Thoracic aorta (tissue), 2 donors: ENCODE data around the gene RAPGEF4. TPM values are rescaled to one million over a fixed set of nuclear protein-coding genes. Genes with fewer than 3 reads are reported as not detected.

Experiments used
- ATAC-seq: fragments of 150-250 bp; one replicate; pipeline ENCODE4 v1.8.0; 2017; ENCODE audit warnings: low read depth; ENCODE audit not compliant: insufficient number of reproducible peaks, low FRiP score
- DNase-seq: peaks from one replicate; pipeline ENCODE4 v3.0.0-alpha.2; 2020; ENCODE audit warnings: low spot score
- H3K27ac ChIP-seq, 2 donors: fragments of 200-600 bp; sonication (generic); 1 replicate in 1 of 2; 2 replicates in 1 of 2; pipeline ENCODE4 v1.5.1; 2016; ENCODE audit warnings: mild to moderate bottlenecking in 2 of 2, moderate library complexity in 2 of 2
- H3K27me3 ChIP-seq: fragments of 200-600 bp; sonication (generic); replicated peaks from 2 replicates; pipeline ENCODE4 v1.6.0; 2016; ENCODE audit warnings: mild to moderate bottlenecking; ENCODE audit not compliant: insufficient read depth
- H3K36me3 ChIP-seq: fragments of 200-600 bp; sonication (generic); one replicate; pipeline ENCODE4 v1.5.1; 2016
- H3K4me1 ChIP-seq, 2 donors: fragments of 200-600 bp; sonication (generic); 1 replicate in 1 of 2; 2 replicates in 1 of 2; pipeline versions ENCODE4 v1.5.1 to v1.6.0; 2016; ENCODE audit warnings: low read depth in 2 of 2, mild to moderate bottlenecking in 1 of 2; ENCODE audit not compliant: control insufficient read depth in 1 of 2
- H3K4me3 ChIP-seq: fragments of 200-600 bp; sonication (generic); 2 replicates; pipeline ENCODE4 v1.5.1; 2016; ENCODE audit warnings: mild to moderate bottlenecking
- H3K9me3 ChIP-seq: fragments of 200-600 bp; sonication (generic); 2 replicates; pipeline ENCODE4 v1.5.1; 2016
- total RNA-seq, 2 donors: library from RNA; depleted of rRNA; stranded (reverse); fragments of >200 nt; gene quantifications; one replicate each; pipeline versions ENCODE4 v1.1.0 to v1.2.3, GENCODE V29; 2016
- TF ChIP-seq, protein P1 (sequence below): fragments of 200-600 bp; sonication (generic); IDR thresholded peaks from one replicate; pipeline ENCODE4 v1.5.1; 2019; ENCODE audit warnings: antibody characterized with exemption

Gene RAPGEF4
- total RNA-seq, 2 donors from 2014 or later: 9.9 to 18.4 TPM

DNA sequence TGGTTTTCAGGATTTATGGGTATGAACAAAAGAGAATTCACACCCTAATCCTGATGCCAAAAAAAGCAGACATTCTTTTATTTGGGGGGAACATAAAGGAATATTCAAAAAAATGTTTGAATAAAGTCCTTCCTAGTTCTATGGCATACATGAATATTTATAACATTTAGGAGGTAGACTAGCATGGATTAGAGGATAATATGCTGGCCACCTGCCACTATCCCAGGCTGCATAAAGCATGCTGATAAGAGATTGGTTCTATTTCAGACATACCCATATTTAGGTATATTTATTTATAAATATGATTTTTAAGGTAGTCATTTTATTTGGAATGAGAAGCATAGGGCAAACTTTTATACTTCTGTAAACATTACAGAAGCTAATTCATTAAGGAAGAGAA is 305.1 kb downstream of the RAPGEF4 start:
- DNase-seq: no peak
- H3K27ac ChIP-seq: no peak overlapping the region
- H3K4me3 ChIP-seq: no peak overlapping the region
- H3K36me3 ChIP-seq: no peaks in the 10 kb centered on the region
- TF ChIP-seq, protein P1, sequence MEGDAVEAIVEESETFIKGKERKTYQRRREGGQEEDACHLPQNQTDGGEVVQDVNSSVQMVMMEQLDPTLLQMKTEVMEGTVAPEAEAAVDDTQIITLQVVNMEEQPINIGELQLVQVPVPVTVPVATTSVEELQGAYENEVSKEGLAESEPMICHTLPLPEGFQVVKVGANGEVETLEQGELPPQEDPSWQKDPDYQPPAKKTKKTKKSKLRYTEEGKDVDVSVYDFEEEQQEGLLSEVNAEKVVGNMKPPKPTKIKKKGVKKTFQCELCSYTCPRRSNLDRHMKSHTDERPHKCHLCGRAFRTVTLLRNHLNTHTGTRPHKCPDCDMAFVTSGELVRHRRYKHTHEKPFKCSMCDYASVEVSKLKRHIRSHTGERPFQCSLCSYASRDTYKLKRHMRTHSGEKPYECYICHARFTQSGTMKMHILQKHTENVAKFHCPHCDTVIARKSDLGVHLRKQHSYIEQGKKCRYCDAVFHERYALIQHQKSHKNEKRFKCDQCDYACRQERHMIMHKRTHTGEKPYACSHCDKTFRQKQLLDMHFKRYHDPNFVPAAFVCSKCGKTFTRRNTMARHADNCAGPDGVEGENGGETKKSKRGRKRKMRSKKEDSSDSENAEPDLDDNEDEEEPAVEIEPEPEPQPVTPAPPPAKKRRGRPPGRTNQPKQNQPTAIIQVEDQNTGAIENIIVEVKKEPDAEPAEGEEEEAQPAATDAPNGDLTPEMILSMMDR: no peak
- no peaks in the 10 kb centered on the region for H3K27me3 ChIP-seq
- peaks cover 3 to 5% of the 10 kb centered on the region in 2 donors for H3K4me1 ChIP-seq
- no peaks in the 10 kb centered on the region for H3K9me3 ChIP-seq
- no peak for ATAC-seq

DNA sequence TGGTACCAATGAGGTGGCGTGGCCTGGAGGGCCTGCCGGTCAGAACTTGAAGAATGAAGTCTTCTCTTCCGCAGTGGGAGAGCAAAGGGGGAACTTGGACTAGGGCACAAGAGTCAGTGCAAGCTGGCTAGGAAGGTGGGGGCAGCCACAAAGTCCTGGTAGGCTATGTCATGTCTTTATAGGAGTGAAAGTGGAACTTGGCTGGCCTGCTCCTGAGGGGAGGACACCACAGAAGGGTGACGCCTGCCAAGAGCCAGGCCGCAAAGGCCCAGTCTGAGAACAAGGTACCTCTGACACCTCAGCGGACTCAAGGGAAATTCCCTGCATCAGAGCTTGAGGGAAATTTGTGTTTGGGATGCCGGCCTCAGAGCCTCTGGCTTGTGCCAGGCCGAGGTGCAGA is 307.8 kb downstream of the RAPGEF4 start:
- Histone ChIP-seq H3K36me3 (no peaks in the 10 kb centered on the region), H3K4me3 (no peak overlapping the region), H3K27ac (no peak overlapping the region), H3K27me3 (no peaks in the 10 kb centered on the region), H3K4me1 (peaks cover 1 to 4% of the 10 kb centered on the region in 2 donors), H3K9me3 (no peaks in the 10 kb centered on the region)
- DNase-seq (no peak), ATAC-seq (no peak)
- TF ChIP-seq, protein P1: no peak

DNA sequence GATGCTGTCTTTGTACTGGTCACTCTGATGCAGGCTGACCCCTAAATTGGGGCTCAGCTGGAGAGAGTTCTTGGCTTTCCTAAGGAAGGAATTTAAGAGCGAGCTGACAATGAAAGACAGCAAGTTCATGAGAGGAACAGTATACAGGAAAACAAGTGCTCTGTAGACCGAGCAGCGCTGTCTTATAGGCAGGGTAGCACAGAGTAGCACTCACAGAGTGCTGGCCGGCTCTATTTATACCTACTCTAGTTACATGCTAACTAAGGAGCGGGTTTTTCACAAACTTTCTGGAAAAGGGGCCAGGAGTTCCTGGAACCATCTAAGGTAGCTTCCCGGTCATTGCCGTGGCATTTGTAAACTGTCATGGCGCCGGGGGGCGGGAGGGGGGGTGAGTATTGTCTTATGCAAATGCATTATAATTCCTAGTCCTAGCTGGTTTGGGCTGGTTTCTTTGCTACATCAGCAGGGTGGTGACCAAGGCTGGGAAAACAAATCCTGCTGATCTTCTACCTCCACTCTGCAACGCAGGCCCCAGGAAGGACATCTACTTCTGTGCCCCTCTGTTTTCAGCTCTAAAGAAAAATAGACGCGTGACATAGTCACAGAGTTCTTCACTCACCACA is 308.4 kb downstream of the RAPGEF4 start:
- DNase-seq: no peak
- Histone ChIP-seq H3K27me3 (no peaks in the 10 kb centered on the region), H3K4me1 (peaks cover 3 to 9% of the 10 kb centered on the region in 2 donors), H3K36me3 (no peaks in the 10 kb centered on the region), H3K27ac (no peak overlapping the region), H3K9me3 (no peaks in the 10 kb centered on the region), H3K4me3 (no peak overlapping the region)
- TF ChIP-seq, protein P1: no peak
- ATAC-seq: no peak

DNA sequence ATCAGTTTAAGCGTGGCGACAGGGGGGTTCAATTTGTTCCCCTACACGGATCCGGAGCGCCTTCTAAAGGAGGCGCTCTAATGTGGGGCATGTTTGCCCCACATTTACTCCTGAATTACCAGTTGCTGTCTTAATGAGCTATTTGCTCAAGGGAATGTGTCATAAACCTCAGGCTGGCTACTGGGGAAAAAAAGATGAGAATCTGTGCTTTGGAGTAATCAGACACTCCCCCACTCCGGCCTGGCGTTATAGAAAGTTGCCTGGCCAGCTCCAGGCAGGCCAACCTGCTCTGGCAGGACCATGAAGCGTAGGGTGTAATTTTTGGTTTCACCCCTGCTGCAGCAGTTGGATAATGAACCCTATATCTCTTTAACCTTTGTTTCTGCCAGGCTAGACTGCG is 309.0 kb downstream of the RAPGEF4 start:
- Histone ChIP-seq H3K36me3 (no peaks in the 10 kb centered on the region), H3K4me1 (peaks cover 9 to 16% of the 10 kb centered on the region in 2 donors), H3K4me3 (no peak overlapping the region), H3K27ac (no peak overlapping the region), H3K9me3 (no peaks in the 10 kb centered on the region), H3K27me3 (no peaks in the 10 kb centered on the region)
- ATAC-seq (no peak), DNase-seq (no peak)
- TF ChIP-seq, protein P1: no peak

DNA sequence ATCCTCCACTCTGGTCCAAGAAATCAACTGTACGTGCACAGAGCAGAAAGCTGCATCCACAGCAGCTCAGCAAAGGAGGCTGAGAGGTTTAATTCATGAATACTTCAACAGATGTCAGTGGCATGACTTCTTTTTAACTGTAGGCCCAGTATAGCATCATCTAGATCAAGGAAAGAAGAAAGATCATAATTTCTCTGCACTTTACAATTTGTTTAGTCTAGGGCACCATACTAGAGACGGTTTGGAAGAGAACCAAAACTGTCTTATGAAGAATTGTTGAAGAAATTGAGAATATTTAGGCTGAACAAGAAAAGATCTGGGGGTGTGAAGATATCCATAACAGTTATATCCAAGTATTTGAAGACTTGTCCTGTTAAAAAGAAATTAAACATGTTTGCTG is 309.5 kb downstream of the RAPGEF4 start:
- Histone ChIP-seq H3K4me3 (no peak overlapping the region), H3K27me3 (no peaks in the 10 kb centered on the region), H3K9me3 (no peaks in the 10 kb centered on the region), H3K36me3 (no peaks in the 10 kb centered on the region), H3K4me1 (peaks cover 10 to 21% of the 10 kb centered on the region in 2 donors), H3K27ac (no peak overlapping the region)
- TF ChIP-seq, protein P1: no peak
- DNase-seq: no peak
- no peak for ATAC-seq
